NCI-H524 (cell line): ENCODE measurements around the gene AKTIP.
"Not testable (repeated sequence)": the region's sequence is repeated elsewhere in the genome, so short reads cannot be mapped to it uniquely, and the experiment has no call there.

Source experiments
- DNase-seq, 2 experiments: peaks; one replicate each; lab custom pipeline; 2025; lab: John Stamatoyannopoulos, UW

AKTIP gene

DNA sequence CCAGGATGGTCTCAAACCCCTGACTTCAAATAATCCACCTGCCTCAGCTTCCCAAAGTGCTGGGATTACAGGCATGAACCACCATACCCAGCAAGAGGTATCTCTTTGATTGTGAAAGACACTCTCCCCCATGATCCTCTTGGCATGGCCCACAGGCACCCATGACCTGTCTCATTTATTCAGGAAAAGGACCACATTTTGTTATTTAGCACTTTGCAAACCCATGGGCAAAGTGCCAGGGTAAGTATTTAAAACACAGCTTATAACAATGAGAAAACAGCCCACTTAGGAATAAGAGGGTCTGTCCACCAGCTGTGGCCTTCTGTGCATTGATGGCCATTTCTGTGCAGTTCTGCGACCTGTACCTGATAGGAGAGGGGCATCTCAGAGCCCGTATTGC lies 12.8 kb upstream of the AKTIP start:
- DNase-seq: peak; percentile 19 to 55

DNA sequence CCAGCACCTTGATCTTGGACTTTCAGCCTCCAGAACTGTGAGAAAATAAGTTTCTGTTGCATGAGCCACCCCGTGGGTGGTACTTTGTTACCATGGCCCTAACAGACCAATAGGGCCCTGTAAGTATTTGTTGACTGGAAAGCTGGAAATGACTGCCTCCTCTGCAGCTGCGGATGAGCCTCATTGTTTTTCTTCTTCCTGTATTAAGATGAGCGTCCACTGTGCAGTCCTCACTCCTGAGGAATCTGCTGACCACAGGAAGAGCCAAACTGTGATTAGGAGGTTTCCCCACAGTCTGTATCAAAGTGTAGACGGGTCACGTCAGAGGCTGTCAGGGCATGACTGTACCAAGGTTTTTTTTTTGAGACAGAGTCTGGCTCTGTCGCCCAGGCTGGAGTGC lies 12.2 kb upstream of the AKTIP start:
- DNase-seq: no peak

DNA sequence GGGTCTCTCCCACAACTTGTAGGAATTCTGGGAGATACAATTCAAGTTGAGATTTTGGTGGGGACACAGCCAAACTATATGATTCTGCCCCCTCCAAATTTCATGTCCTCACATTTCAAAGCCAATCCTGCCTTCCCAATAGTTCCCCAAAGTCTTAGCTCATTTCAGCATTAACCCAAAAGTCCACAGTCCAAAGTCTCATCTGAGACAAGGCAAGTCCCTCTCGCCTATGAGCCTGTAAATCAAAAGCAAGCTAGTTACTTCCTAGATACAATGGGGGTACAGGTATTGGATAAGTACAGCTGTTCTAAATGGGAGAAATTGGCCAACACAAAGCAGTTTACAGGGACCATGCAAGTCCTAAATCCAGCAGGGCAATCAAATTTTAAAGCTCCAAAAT lies 9.8 kb upstream of the AKTIP start:
- not testable (repeated sequence) for DNase-seq

DNA sequence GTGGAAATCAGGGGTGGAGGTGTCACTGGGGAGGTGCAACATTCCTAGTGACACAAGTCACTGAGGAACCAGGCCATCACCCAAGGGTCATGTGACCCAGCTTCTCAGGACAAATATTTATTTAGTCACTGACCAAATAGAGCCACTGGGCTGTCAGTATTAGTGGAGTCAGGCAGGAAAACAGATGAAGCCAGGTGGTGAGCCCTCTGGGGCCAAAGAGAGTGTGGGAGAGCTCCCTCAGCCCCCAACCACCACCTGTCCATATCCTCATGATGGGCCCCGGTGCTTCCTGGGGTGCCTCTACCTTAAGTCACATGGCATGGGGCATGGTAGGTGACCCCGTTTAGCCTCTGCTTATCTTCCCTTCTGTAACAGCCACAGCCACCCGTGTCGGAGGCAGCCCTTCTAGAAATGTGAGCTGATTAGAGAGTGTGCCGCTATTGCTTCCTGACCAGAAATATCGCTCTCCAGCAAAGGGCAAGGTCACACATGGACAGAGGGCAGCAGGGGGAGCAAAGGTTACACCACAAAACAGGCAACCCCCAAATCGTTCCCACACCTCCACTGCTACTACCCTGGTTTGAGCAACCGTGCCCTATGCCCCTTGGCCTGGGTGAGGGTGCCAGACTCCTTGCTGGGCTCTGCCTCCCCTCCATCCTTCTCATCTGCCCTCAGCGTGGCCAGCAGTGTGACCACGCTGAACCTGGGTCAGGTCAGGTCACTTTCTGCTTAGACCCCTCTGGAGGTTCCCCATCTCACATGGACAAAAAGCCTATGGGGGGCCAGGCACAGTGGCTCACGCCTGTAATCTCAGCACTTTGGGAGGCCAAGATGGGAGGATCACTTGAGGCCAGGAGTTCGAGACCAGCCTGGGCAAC lies 8.6 kb upstream of the AKTIP start:
- peak in 1 of 2 experiments; percentile 41 for DNase-seq

DNA sequence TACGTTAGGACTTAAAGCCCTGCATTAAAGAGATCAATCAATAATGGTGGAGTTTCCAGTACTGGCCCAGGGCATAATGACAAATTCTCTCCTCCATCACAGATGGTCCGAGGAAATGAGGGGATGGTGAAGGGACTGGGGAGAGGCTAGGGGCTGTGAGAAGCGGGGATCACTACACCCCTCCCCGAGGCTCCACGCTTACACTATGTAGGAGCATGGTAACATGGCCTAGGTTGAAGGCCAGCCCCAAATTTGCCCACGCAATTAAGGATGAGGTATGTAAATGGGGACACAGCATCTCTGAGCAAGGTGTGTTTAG lies 8.0 kb upstream of the AKTIP start:
- no peak for DNase-seq

DNA sequence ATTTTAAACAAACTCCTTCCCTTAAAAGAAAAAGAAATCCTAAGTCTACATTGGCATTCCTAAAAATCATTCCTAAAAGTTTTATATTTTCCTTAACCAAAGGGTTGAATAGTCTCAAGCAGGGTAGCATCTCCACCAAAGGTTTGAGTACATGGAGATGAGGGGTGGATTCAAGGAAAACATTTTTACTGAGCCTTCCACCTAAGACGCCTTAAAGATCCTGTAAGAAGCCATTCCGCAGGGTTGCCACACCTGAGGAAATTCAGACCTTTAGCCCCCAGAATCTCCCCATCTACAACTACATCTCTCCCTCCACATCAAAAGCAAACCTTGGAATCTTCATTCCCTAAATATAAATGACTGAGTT lies 7.7 kb upstream of the AKTIP start:
- DNase-seq: no peak

DNA sequence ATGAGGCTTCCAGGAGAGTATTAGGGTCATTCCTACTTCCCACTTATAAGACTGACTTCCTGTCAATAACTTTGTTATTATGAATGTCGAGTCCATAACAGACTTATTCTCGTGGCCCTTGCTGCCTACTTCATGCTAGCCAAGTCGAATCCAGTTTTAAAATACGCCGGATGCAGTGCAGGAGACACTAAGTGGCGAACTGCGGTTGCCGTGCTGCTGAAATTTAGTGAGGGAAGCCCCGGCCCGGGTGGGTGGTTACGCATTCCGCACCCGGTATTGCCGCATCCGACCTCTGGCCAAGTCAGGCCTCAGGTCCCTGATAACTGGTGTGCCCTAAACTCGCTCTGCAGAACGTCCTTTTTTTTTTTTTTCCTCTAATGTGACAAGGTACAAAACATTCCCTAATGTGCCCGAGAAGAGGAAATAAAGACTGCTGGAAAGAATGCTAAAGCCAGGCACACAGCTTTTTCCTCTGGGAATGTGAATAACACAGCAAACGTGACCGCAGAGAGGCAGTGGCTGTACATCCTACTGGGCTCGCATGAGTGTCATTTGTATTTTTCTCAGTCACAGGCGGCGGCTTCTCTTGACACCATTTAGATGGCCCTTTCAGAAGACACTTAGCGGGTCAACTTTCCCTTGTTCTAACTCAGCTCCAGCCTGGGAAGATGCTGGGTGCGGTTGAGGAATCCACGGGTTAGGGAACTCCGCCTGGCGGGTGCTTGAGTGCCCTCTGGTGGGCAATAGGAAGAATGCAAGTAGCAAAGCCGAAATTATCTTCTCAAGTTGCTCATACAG lies 7.1 kb upstream of the AKTIP start:
- DNase-seq: peak; percentile 29 to 65

DNA sequence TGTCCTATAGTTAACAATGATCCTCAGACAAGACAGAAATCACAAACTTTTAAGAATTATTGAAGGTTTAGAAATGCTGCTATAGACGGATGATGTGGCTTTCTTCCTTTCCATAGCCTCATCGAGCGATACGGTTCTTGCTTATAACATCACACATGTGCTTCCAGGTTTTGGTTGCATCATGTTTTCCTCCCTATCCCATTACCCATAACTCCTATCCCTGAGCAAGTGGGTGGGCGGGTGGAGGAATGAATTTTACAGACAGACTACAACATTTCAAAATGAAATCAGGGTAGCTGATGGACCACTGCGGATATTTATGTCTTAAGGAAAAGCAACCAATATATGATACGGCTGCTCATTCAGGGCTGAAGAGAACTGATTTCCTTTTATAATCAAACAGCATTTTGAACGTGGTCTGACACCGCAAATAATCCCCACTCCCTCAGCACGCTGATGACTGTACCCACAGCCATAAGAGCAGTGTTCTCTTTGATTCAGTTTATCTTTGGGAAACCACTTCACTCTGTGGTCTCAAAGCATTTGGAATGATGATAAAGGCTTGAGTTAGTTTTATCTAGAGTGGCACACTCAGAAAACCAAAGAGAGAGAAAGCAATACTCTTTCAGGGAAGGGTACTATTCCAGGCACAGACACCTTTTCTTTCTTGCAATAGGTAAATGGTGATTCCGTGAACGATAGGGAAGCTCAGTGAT lies 4.6 kb upstream of the AKTIP start:
- DNase-seq: no peak

GRCh38 chr16:53506254-53506653 lies 3.2 kb upstream of the AKTIP start:
- no peak for DNase-seq

GRCh38 chr16:53504665-53505064 lies 1.7 kb upstream of the AKTIP start:
- no peak for DNase-seq

- DNase-seq: peak; percentile 58 to 83
Observed at GRCh38 chr16:53503991-53504663, 1.1 kb upstream of the AKTIP start.

DNA sequence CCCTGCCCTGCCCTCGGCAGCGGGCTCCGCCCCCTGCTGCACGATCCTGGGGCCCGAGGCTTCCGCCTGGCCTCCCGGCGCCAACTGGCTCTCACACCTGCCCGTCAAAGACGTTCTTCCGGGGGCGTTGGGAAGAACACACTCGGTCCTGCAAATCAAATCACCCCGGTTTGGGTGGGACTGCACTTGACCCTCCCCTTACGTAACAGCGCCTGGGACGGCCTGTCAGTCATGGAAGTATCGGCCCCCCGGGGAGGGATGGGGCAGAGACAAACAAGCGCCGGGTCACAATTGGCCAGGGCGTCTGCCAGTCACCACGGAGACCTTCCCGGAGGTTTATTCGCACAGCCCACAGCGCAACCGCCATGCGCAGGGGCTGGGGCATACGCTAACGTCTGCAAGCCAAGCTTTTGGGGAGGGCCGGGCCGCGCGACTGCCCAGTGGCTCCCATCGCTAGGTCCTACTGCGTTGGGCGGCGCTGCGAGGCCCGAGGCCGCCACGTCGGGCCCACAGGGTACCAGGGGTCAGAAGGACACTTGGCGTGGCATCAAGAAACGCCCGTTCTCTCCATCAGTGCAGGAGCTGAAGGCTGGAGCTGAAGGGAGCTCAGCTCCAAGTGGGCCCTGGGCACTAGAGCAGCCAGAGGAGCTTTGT lies 388 bp upstream of the AKTIP start:
- peak; percentile 100 for DNase-seq

- no peak for DNase-seq
Observed at GRCh38 chr16:53501216-53501859, 1.7 kb downstream of the AKTIP start.

GRCh38 chr16:53498984-53499383 lies 4.0 kb downstream of the AKTIP start:
- no peak for DNase-seq

DNA sequence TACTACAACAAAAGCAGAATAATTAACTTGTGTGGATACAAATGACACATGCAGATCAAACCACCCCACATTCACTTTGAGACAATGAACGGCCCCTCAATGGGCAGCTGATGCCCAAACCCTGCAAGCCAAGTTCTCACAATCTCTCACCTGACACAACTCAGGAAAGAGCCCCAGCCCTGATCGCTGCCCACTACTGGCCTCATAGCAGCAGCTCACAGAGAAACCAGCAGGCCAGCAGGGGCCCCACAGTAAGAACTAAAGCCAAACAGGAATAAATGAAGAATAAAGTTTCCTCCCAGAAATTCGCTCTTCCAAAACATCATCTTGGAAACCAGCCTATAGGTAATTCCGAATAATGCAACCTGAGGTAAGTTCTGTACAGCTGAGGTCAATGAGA lies 7.7 kb downstream of the AKTIP start:
- no peak for DNase-seq

GRCh38 chr16:53494636-53495035 lies 8.4 kb downstream of the AKTIP start:
- DNase-seq: no peak

GRCh38 chr16:53492503-53492902 lies 10.5 kb downstream of the AKTIP start:
- DNase-seq: no peak

DNA sequence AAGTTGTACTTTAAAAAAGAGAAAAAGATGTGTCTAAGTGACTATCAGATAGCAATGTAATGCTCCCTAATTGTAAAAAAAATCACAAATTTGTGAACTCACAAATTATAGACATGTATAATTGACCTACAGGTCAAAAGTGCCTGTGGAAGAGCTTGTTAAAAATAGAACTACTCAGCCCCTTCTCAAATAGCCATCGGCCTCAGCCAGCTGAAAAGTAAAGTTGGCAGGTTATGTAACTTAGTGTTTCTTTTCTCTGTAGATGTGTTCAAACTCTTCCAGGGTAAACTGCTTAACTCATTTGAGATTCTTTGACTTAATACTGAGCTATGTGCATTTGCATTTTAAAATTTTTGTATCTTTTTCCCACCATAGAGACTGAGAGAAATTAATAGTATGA lies 13.3 kb downstream of the AKTIP start:
- DNase-seq: no peak

DNA sequence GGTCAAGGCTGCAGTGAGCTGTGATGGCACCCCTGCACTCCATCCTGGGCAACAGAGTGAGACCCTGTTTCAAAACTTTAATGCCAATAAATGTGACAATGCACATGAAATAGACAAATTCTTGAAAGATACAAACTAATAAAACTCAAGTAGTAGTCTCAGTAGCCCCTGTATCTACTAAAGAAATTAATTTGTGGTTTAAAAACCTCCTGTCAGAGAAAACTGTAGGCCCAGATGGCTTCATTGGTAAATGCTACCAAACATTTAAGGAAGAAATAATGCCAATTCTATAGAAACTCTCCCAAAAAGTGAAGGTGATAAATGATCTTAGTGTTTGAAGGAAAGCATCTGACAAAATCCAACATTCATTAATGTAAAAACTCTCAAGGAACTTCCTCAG lies 16.8 kb downstream of the AKTIP start:
- DNase-seq: no peak

- DNase-seq: no peak
Observed at GRCh38 chr16:53484542-53484941, 18.5 kb downstream of the AKTIP start.

GRCh38 chr16:53482123-53482522 lies 20.9 kb downstream of the AKTIP start:
- DNase-seq: no peak
